Fibroblast of skin of scalp (primary cell): ENCODE results near the gene B4GALT5.

Source experiments
- DNase-seq: peaks from one replicate; pipeline ENCODE4 v3.0.0-alpha.2; 2013

The B4GALT5 gene

DNA sequence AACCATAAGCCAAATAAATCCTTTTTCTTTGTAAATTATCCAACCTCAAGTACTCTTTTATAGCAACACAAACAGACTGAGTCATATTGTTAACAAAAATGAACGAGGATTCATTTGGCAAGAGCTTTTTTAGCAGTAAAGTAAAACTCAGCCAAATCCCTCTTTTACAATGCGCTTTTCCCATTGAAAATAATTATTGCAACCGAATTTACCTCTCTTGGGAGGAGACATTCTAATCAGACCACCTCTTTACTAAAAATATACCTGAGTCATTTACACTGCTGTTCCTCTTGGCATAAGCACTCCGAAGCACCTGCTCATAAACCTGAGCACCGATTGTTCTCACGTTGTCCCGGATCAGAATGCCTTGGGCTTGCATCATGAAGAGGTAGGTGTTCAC, 57.4 kb downstream of the B4GALT5 start:
- DNase-seq, result no peak

DNA sequence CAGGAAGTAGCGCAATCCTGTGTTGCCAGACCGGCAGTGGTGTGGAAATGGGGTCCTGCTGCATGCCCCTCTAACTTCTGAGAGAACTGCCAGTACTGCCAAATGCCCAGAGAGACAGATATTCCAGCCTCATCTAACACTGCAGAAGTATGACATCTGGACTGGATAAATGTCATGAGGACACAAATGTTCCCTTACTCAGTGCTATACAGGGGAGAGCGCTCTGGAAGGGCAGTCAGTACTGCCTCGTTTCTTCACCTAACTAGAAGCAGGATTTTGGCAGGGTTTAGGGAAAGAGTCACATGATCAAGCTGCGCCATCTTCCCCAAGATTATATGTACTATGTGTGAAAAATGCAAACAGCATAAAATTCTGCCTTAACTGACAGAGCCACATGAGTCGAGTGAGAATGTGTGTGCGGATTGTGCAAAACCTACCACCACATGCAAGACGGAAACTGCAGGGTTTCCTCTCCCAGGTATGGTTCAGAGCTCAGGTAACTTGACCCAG, 59.7 kb downstream of the B4GALT5 start:
- DNase-seq, result no peak

DNA sequence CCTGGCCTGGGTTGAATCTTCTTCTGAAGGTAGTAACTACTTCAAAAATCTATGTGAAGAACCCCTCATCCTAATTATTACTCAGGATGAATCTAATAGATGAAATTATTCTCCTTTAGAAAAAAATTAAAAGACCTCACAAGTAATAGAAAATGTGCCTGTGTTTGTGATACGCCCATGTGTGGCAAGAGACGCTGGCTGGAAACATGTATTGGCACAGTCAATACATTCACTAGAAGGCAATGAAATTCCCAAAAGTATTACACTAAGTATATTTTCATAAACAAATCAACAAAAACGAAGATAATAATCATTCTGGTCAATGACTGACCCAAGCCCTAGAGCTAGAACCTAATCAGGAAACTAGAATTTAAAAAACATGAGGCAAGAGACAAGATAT, 64.0 kb downstream of the B4GALT5 start:
- no peak for DNase-seq

DNA sequence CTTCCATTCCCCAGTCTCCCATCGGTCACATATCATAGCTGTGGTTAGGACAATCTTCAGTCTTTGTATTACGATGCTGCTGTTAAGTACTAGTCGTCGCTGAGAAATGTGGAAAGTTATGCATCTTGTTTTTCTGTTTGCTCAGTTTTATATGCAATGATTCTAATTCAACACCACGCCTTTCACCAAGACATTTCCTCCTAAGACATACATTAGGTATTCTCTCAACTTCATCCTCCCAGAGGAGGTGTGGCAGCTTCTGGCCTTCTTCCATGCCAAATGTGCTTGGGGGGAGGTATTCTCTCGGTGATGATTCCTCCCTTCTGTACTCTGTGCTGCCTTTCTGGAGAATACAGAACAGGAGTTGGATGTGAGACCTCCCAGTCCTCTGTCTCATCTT, 66.1 kb downstream of the B4GALT5 start:
- peak; percentile 59 for DNase-seq

DNA sequence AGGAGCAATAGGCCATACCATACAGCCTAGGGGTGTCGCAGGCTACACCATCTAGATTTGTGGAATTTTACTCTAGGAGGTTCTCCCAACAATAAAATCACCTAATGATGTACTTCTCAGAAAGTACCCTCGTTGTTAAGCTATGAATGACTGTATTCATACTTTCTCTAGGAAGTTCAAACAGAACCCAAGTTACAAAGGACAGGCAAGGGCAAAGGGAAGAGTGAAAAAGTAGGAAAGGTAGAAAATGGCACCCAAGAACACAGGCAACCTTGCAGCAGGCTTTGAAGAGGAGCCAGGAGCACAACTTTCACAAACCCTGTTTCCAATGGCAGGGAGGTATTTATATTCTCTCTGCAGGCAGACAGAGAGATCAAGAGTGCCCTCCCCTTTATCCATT, 67.2 kb downstream of the B4GALT5 start:
- DNase-seq, result no peak

DNA sequence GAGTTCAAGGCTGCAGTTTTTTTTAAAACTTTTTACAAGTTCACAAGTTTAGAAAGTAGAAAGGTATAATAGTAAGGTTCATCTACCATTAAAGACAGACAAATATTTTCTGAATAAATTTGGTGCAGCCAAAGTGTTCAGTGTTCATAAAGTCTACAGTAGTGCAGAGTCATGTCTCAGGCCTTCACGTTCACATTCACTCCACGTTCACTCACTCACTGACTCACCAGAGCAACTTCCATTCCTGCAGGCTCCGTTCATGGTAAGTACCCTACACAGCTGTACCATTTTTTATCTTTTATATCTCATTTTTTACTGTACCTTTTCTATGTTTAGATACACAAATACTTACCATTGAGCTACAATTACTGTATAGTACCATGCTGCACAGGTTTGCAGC, 67.6 kb downstream of the B4GALT5 start:
- DNase-seq, result peak; percentile 46

DNA sequence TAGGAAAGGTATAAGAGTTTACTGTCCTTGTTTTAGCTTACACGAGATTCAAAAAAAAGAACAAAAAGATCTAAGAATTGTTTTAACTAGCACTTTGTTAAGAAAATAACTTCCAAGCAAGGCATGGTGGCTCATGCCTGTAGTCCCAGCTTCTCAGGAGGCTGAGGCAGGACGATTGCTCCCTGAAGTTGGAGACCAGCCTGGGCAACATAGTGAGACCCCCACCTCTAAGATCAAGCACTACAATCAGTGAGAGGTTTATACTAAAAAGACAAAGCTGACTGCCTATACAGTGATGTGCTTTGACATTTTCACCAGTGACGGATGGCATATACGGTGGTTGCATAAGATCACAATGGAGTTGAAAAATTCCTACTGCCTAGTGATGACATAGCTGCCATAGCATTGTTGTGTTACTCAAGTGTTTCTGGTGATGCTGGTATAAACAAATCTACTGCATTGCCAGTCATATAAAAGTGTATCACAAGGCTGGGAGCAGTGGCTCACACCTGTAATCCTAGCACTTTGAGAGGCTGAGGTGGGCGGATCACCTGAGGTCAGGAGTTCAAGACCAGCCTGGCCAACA, 68.6 kb downstream of the B4GALT5 start:
- DNase-seq, result no peak

DNA sequence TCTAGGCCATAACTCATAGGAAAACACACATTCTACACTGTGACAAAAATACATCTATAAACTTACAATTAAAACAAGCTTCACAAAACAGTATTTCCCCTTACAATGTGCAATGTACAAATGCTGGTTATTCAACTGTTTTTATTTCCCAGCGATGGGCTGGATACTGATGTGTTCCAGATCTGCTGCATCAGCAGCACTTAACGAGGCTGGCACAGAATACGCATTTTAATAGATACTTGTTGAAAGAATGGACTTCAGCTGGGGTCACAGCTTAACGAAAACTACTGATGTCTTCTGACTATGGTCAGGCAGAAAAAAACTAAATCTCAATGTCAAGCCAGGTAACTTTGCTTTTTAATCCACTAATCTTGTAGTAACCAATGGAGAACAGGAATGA, 70.9 kb downstream of the B4GALT5 start:
- no peak for DNase-seq

DNA sequence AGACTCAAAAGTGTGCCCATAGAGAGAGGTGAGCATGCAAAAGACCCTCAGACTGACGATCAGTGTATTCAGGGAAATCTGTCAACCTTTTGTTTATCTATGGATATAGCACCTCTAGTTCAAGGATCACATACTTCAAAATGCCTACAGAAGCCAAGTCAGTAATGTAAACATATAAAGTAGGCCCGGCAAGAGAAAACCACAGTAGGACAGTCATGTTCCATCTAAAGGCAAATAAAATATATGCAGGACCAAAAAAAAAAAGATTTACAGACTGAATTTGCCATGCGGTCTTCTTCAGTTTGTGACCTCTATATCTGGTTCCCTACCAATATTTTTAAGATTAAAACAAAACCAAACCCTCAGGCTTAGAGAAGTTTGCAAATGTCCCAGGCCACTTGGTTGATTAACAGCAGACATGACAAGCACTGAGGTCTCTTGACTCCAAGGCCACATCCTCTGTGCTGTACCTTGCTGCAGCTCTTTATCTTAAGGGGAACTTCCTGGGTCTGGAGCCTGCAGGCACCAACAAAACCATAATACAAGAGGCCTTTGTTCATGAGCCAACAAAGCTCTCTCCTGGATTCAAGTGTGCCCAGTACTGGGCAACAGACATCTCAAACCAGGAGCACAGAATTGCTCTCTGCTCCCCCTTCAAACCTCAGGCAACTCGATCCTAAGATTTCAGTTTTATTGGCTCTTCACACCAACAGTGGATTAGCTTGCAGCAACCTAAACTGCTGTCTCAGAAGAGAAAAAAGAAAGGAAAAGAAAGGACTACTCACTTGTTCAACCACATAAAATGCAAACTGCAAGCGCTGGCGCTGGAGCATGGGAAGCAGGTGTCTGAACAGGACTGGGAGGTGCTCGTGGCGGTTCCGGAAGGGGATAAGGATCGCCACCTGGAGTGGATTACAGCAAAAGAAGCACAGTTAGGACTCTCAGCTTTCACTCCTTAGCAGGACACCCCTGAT, 71.7 kb downstream of the B4GALT5 start:
- no peak for DNase-seq

DNA sequence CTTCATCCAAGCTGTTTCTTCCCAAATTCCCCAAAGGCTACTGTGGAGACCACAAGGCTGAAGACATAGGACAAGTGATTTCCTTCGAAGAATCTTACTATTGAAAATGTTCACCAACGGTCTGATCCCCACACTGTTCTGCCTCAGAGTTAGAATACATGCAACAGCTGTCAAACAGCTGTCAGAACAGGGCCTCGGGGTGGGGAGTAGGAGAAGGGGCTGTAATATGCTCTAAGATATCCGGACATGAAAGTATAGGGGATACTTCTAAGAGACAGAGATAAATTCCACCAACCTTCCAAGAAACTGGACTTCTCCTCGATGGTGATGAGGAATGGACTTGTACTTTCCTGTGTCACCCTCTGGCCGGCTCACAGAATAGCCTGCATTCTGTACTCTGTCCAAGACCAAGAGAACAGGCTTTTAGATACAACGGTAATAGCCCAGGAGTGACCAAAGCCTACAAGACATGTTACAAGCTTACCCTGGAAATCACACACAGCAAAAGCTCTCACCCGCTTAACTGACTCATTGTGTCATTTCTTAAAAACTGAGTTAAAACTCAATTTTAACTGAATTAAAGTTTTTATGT, 76.5 kb downstream of the B4GALT5 start:
- no peak for DNase-seq

DNA sequence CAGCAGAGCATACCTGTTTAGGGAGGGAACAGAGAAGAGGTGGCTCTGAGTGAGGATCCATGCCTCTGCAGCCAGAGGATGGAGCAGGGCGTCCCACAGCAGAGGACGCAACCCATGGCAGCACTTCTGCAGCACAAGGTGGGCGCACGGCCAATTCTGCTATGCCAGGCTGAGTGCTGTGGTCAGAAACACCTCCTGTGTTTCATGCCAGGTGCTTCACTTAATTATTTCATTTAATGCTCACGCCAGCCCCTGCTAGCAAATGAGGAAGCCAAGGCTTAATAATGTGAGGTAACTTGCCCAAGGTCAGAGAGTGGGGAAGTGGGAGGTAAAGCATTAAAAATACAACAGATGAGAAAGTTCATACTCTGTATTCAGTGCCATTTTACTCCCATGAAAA, 77.2 kb downstream of the B4GALT5 start:
- DNase-seq, result no peak

DNA sequence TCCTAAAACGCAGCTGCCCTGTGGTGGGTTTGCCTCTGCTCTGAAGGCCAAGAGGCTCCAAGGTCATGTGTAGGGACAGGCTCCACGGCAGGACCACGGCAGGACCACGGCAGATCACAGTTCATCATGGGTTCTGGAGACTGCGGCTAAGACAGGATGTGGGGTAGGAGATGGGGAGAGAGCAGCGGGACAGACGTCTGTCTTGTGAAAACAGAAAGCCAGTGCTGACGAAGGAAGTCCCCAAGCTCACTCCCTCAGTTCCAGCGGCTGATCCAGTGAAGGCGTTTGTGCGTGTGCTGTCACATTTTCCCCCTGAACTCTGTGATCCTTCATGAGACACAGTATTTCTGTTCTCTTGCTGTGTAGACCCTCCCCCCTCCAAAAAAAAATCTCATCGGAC, 77.8 kb downstream of the B4GALT5 start:
- no peak for DNase-seq

DNA sequence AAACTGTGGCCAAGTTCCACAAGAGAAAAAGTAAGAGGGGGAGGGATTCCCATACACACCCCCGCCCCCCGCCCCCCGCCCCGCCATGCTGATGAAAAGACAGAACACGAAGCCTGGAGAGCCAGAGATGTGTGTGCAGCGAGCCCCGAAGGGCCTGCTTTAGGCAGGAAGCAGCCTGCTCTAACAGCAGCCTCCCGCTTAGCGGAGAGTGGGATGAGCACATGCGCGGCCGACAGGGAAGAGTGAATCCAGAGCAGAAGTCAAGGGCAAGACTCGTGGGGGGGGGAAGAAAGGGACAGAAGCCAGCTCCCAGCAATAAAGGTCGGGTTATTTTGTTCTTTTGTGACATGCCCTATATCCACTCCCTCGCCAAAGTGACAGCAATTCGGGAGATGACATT, 78.5 kb downstream of the B4GALT5 start:
- no peak for DNase-seq

DNA sequence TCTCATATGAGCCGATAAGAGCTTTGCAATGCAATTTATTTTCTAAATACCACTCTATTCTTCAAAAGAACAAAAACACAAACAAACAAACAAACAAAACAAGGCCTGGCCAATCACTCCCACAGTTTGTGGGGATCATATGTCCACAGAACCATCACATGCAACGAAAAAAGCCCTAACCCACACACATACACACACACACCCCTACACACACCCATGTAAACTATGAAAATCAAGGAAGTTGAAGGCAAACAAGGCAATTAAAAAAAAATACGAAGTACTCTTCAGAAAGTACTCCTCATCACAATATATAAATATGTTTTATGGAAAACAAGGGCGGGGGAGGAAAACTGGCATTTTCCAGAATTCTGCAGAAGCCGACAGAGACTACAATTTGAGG, 79.6 kb downstream of the B4GALT5 start:
- no peak for DNase-seq

DNA sequence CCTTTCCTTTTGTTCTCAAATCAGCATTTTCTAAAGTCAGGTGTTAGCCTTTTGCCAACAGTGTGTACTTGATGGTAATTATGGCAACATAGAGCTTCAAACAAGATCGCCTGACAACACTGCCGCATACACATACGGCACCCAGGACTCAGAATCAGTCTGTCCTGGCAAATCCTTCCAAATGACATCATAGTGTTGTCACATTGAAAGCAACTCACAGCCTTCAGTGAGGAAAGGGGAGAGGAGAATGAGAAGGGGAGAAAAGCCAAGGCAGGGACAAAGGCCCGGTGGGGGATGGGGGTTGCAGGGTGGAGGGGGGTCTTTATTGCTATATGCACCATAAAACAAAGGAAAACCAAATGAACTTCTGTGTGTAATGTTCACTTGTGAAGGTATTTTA, 80.0 kb downstream of the B4GALT5 start:
- no peak for DNase-seq

DNA sequence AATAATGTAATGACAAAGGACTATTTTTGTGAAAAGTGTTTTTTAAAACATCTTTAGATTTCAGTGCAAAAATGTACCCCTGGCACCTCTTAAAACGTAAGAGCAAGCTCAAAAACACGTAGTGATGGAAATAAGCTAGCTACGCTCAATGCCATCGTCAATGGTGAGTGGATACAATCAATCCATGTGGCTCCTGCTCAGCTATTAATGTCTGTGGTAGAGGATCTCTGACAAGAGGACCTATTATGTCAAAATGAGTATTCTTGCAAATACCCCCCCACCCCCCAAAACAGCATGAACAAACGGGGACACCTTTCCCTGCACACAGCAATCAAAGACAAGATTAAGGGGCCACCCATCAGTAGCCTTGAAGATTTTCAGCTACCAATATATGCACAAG, 80.7 kb downstream of the B4GALT5 start:
- DNase-seq, result no peak

DNA sequence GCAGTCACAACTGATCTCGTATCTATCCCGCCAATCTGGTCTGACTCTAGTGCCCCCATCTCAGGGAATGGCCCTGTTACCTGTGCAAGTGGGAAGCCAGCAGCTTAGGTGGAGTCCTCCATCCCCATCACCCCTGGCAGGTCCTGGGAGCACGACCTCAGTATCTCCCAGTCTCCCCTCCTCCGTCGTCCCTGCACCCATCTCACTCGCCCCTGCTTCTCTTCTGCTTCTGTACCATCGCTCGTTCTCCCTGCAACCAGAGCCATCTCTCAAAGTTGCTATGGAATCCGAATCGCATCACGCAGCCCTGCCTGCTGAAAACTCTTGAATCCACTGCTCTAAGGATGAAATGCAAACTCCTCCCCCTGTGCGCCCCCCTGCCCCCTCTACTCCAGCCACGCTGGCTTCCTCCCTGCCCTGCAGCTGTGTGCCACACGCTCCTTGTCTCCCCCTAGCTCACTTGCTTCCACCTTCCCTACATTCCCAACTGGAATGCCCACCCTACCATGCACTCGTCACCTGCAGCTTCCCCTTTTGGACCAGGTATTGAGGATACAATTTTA, 81.7 kb downstream of the B4GALT5 start:
- DNase-seq, result no peak

DNA sequence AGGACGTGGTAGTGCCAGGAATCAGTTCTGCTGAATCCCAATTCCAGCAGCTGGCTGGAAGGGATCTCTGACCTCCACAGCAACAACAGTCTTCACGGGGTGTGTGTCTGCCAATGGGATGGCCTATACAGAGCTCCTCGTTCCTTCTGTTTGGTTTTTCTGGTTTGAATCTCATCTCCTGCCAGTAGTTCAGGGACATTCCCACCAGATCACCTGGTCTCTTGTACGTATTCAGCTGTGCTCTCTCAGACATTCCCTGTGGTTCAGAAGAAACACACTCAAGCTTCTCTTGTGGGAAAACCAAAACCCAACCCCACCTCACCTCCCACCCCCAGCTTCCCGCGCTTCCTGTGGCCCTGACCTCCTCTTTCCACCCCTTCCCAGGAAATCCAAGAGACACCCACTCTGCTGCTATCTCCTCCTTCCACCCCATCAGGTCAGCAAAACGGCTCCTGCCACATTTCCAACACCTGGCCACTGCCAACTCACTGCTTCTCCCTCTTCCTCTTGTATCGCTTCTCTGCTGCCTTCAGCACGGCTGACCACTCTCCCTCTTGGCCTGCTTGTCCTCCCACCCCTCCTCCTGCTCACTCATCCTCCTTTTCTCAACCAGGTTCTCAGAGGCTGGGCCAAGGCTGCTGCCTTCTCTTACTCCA, 82.5 kb downstream of the B4GALT5 start:
- DNase-seq, result no peak

DNA sequence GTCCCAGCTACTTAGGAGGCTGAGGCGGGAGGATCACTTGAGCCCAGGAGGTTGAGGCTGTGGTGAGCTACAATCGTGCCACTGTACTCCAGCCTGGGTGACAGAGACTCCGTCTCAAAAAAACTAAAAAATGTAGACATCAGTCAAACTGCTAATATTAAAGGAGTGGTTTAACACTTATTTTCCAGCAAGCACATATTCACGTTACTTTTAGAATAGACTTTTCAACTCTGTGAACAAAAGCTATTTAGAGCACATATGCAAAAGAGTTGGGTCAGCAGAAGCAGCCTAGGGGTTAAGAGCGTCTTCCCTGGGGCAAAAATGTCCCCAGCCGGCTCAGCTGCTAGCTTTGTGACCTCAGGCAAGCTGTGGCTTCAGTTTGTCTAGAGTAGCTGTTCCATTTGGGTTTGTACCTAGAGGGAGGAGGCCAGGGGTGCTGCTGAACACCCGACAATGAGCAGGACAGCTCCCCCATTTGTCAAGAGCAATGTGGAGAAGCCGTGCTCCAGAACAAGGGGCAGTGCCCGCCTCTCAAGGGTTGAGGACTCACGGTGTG, 83.2 kb downstream of the B4GALT5 start:
- DNase-seq, result no peak

DNA sequence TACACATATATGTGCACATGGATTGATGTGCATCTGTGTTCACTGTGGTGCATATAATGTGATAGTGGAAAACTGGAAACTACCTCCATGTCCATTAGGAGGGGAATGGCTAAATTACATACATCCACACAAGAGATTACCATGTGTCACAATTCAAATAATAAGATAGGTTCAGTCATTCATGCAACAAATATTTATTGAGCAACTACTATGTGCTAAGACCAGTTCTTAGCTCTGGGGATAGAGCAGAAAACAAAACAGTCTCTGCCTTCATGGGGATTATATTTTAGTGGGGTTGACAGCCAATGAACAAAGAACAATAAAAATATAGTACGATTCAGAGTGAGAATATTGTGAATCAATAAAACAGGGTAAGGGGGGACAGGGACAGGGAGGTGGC, 84.1 kb downstream of the B4GALT5 start:
- no peak for DNase-seq

DNA sequence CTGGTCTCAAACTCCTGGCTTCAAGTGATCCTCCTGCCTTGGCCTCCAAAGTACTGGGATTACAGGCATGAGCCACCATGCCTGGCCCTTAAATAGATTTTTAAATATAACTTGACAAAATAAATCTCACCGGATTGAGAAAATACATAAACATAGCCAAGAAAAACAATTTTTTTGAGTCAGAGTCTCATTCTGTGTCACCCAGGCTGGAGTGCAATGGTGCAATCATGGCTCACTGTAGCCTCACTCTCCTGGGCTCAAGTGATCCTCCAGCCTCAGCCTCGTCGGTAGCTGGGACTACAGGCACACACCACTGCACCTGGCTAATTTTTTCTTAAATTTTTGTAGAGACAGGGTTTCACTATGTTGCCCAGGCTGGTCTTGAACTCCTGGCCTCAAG, 85.4 kb downstream of the B4GALT5 start:
- DNase-seq, result peak; percentile 16

DNA sequence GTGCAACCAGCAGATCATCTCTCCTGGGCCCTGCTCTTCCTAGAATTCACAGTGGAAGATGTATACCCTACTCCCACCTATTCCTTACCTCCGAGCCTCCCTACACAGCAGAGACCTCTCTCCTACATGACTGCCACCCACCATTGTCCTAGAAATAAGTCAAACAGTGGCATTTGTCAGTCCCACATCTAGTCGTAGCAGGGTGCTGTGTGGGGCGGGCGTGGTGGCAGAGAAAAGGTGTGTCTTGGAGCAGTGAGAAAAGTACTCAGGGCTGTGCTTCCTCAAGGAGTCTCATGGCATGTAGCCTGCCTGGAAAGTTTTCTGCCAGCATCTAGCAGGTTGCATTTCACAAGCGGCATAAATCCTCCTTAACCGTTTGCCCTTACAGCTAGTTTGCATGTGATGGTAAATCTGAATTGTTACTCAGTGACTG, 86.3 kb downstream of the B4GALT5 start:
- DNase-seq, result no peak
